IMR-90 (cell line): ENCODE data around the gene ACTN1. TPM values are rescaled to one million over a fixed set of nuclear protein-coding genes. Genes with fewer than 3 reads are reported as not detected.

Source experiments
- ATAC-seq: fragments of 200-7000 bp; cut with Tn5 transposase; 2 replicates; pipeline ENCODE4 v1.9.1; 2020; ENCODE audit warnings: low read depth, mild to moderate bottlenecking, moderate library complexity
- BruUV-seq: library from RNA; stranded (reverse); fragments of 400-500 nt; replicated peaks from 2 replicates; lab custom pipeline; 2021; lab: Mats Ljungman, UMichigan
- CTCF ChIA-PET: fragments of 300-600 bp; formaldehyde crosslinking; extraction: SDS; loops from one replicate; lab custom pipeline; 2021; ENCODE audit warnings: antibody characterized with exemption; lab: Yijun Ruan, JAX
- POLR2A ChIA-PET: fragments of 300-600 bp; sonication (Branson Sonifier 250); formaldehyde crosslinking; loops from one replicate; lab custom pipeline; 2022; ENCODE audit warnings: antibody characterized with exemption; ENCODE audit not compliant: unreplicated experiment; lab: Charles Lee
- DNase-seq: peaks from one replicate; pipeline ENCODE4 v3.0.0; 2013
- H2AFZ ChIP-seq: replicated peaks from 2 replicates; pipeline ENCODE3; 2013; ENCODE audit warnings: low read length, mild to moderate bottlenecking; ENCODE audit not compliant: poor library complexity
- H2AK5ac ChIP-seq: 2 replicates; pipeline ENCODE4 v1.6.1; 2013; ENCODE audit warnings: low read depth, low read length, inconsistent platforms
- H2AK9ac ChIP-seq: replicated peaks from 2 replicates; pipeline ENCODE3; 2013; ENCODE audit warnings: mild to moderate bottlenecking, low read depth, low read length, moderate library complexity; ENCODE audit not compliant: poor library complexity
- H2BK120ac ChIP-seq: 2 replicates; pipeline ENCODE4 v1.6.1; 2013; ENCODE audit warnings: low read depth, low read length, inconsistent platforms
- H2BK15ac ChIP-seq: 3 replicates; pipeline ENCODE4 v1.6.1; 2013; ENCODE audit warnings: low read depth, low read length, inconsistent platforms
- H2BK20ac ChIP-seq: 2 replicates; pipeline ENCODE4 v1.6.1; 2013; ENCODE audit warnings: low read depth, mild to moderate bottlenecking, inconsistent platforms, low read length, moderate library complexity
- H2BK5ac ChIP-seq: 2 replicates; pipeline ENCODE4 v1.6.1; 2013; ENCODE audit warnings: mild to moderate bottlenecking, low read depth, low read length, inconsistent platforms; ENCODE audit not compliant: poor library complexity, severe bottlenecking
- H3K14ac ChIP-seq: replicated peaks from 2 replicates; pipeline ENCODE4 v1.6.1; 2013; ENCODE audit warnings: low read depth, low read length, inconsistent platforms
- H3K18ac ChIP-seq: 2 replicates; pipeline ENCODE4 v1.6.1; 2013; ENCODE audit warnings: low read depth, low read length, control low read depth
- H3K23ac ChIP-seq: 2 replicates; pipeline ENCODE4 v1.6.1; 2013; ENCODE audit warnings: low read depth, low read length, inconsistent platforms
- H3K27ac ChIP-seq: 2 replicates; pipeline ENCODE4 v1.5.1; 2013; ENCODE audit warnings: mild to moderate bottlenecking, control low read depth, low read length; ENCODE audit not compliant: insufficient read depth
- H3K27me3 ChIP-seq: 2 replicates; pipeline ENCODE4 v1.6.1; 2013; ENCODE audit warnings: low read length; ENCODE audit not compliant: control insufficient read depth, insufficient read depth
- H3K36me3 ChIP-seq: 2 replicates; pipeline ENCODE4 v1.6.1; 2013; ENCODE audit warnings: low read length, mixed read lengths; ENCODE audit not compliant: control insufficient read depth, insufficient read depth
- H3K4ac ChIP-seq: 2 replicates; pipeline ENCODE4 v1.6.1; 2013; ENCODE audit warnings: low read depth, low read length, inconsistent platforms
- H3K4me1 ChIP-seq: 2 replicates; pipeline ENCODE4 v1.6.1; 2013; ENCODE audit warnings: low read length, mixed read lengths; ENCODE audit not compliant: control insufficient read depth, insufficient read depth
- H3K4me2 ChIP-seq: 2 replicates; pipeline ENCODE4 v1.6.1; 2013; ENCODE audit warnings: low read depth, mild to moderate bottlenecking, control low read depth, low read length, moderate library complexity
- H3K4me3 ChIP-seq: 2 replicates; pipeline ENCODE4 v1.5.1; 2013; ENCODE audit warnings: low read depth, mild to moderate bottlenecking, control low read depth, low read length, moderate library complexity; ENCODE audit not compliant: insufficient read depth
- H3K56ac ChIP-seq: 2 replicates; pipeline ENCODE4 v1.6.1; 2013; ENCODE audit warnings: low read length, inconsistent platforms; ENCODE audit not compliant: insufficient read depth; ENCODE audit errors: extremely low read depth
- H3K79me1 ChIP-seq, 2 experiments: 2 replicates each; pipeline ENCODE4 v1.6.1; 2013; ENCODE audit warnings: low read length in 2 of 2, inconsistent platforms in 1 of 2, low read depth in 1 of 2
- H3K9ac ChIP-seq: 2 replicates; pipeline ENCODE4 v1.6.1; 2013; ENCODE audit warnings: low read depth, low read length, control low read depth
- H3K9me1 ChIP-seq: 2 replicates; pipeline ENCODE4 v1.6.1; 2013; ENCODE audit warnings: low read length, inconsistent platforms; ENCODE audit not compliant: insufficient read depth
- H3K9me3 ChIP-seq: 2 replicates; pipeline ENCODE4 v1.6.1; 2013; ENCODE audit warnings: low read length; ENCODE audit not compliant: control insufficient read depth, insufficient read depth
- H4K20me1 ChIP-seq: 2 replicates; pipeline ENCODE4 v1.6.1; 2013; ENCODE audit warnings: low read length, inconsistent platforms; ENCODE audit not compliant: insufficient read depth
- H4K5ac ChIP-seq: 2 replicates; pipeline ENCODE4 v1.6.1; 2013; ENCODE audit warnings: mild to moderate bottlenecking, low read depth, low read length, control low read depth
- H4K8ac ChIP-seq, 2 experiments: 2 replicates each; pipeline ENCODE4 v1.6.1; 2013; ENCODE audit warnings: low read depth in 2 of 2, low read length in 2 of 2, control low read depth in 1 of 2, inconsistent platforms in 1 of 2
- H4K91ac ChIP-seq: 2 replicates; pipeline ENCODE4 v1.6.1; 2013; ENCODE audit warnings: low read depth, low read length, inconsistent platforms; ENCODE audit not compliant: insufficient read depth
- POLR2A ChIP-seq: IDR thresholded peaks from 2 replicates; pipeline ENCODE4 v1.6.1; 2012; ENCODE audit warnings: mild to moderate bottlenecking, low read depth, low read length
- RAD21 ChIP-seq: IDR thresholded peaks from 2 replicates; pipeline ENCODE4 v1.6.1; 2012; ENCODE audit warnings: low read length, improper control_type of control experiment
- RCOR1 ChIP-seq: IDR thresholded peaks from 2 replicates; pipeline ENCODE4 v1.6.1; 2012; ENCODE audit warnings: mild to moderate bottlenecking, low read length, improper control_type of control experiment; ENCODE audit not compliant: insufficient replicate concordance
- RFX5 ChIP-seq: IDR thresholded peaks from 2 replicates; pipeline ENCODE4 v1.8.0; 2012; ENCODE audit warnings: low read depth, mild to moderate bottlenecking, low read length, moderate library complexity
- WGBS, 2 experiments: methylation state at CpG; one replicate each; pipeline versions ENCODE4 v1.1.5 to v1.1.7; 2013; ENCODE audit warnings: missing lambda C conversion rate in 2 of 2; ENCODE audit not compliant: insufficient read length in 1 of 2; ENCODE audit errors: extremely low coverage in 2 of 2; 5-methylcytosine and 5-hydroxymethylcytosine counted together
- dilution Hi-C: fragments of 300-500 bp; cut with HindIII; formaldehyde crosslinking; loops from one replicate; pipeline ENCODE4 v1.14.3; 2018; ENCODE audit warnings: low sequenced_read_pairs; ENCODE audit not compliant: unreplicated experiment
- in situ Hi-C: fragments of 300-500 bp; cut with MboI; formaldehyde crosslinking; loops from 3 replicates; pipeline ENCODE4 v1.14.3; 2019; ENCODE audit warnings: low sequenced_read_pairs, inconsistent platforms, mixed read lengths
- intact Hi-C: fragments of 100-400 bp; cut with micrococcal nuclease; formaldehyde crosslinking; loops from 2 replicates; pipeline ENCODE4 v1.10.0; 2022
- polyA plus RNA-seq, 3 experiments: library from polyadenylated mRNA; depleted of rRNA; stranded (reverse); fragments of >200 nt; gene quantifications; 2 replicates each; pipeline ENCODE4 v1.2.3, GENCODE V29; 2012; ENCODE audit warnings: low replicate concordance in 1 of 3
- total RNA-seq: library from RNA; depleted of rRNA; stranded (reverse); fragments of >200 nt; gene quantifications from 2 replicates; pipeline ENCODE4 v1.2.3, GENCODE V29; 2012

The ACTN1 gene
- total and polyA plus RNA-seq, 2 of the 4 experiments (the other 2 are of a cell fraction) = 684 to 766 TPM

DNA sequence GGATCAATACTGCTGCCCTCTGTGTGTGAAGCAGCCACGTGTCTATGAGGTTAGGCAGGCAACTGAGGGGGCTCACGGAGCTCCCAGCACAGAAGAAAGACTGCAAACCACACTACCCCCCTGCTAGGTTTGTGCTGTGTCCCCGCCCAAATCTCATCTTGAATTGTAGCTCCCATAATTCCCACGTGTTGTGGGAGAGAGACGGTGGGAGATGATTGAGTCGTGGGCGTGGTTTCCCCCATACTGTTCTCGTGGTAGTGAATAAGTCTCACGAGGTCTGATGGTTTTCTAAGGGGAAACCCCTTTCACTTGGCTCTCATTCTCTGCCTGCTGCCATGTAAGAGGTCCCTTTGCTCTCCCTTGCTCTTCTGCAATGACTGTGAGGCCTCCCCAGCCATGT, 68.6 kb downstream of the ACTN1 start (continued):
- TF ChIP-seq RCOR1 = no peak
- no peak for TF ChIP-seq POLR2A
- no peak for TF ChIP-seq RAD21
- no peak for TF ChIP-seq RFX5

DNA sequence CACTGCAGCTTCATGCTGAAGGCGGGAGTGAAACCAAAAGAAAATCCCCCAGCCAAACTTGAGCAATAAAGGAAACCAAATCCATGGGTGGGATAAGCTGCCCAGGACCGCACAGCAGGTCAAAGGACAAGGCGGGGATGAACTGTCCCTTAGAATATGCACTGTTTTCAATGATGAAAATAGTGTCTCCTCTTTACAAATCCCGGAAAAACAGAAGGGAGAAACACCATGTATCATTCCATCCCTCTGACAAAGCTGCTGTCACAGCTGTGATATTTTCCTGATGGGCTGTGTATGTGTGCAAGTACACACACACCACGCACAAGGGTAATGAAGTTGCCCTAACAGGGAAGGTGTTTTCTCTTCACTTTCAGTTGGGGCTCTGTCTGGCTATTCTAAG, 70.3 kb downstream of the ACTN1 start:
- Histone ChIP-seq H3K4me3 (no peak overlapping the region), H2AK9ac (no peak overlapping the region), H3K79me1 (peaks cover 43 to 90% of the 10 kb centered on the region in 2 experiments), H4K20me1 (peaks cover 95% of the 10 kb centered on the region), H3K4ac (no peak overlapping the region), H3K23ac (no peak overlapping the region; the same call in 1 of the 2 replicates), H2BK5ac (no peak overlapping the region), H4K91ac (no peak overlapping the region), H2BK20ac (no peak overlapping the region), H4K5ac (no peak overlapping the region), H3K4me2 (no peak overlapping the region), H3K9me3 (no peaks in the 10 kb centered on the region), H3K4me1 (peaks cover 10% of the 10 kb centered on the region), H2AFZ (no peak overlapping the region), H3K14ac (no peak overlapping the region), H3K27me3 (no peaks in the 10 kb centered on the region), H4K8ac (no peak overlapping the region), H3K9ac (no peak overlapping the region), H3K27ac (no peak overlapping the region; the same call in 1 of the 2 replicates), H2BK120ac (no peak overlapping the region), H2AK5ac (no peak overlapping the region), H3K18ac (no peak overlapping the region), H3K56ac (no peak overlapping the region), H2BK15ac (no peak overlapping the region), H3K9me1 (peaks cover 7% of the 10 kb centered on the region), H3K36me3 (peaks cover 85% of the 10 kb centered on the region)
- ChIA-PET CTCF (no interaction called here), POLR2A (no interaction called here)
- DNase-seq (no peak), ATAC-seq (no peak)
- intact Hi-C loops = no loop called here
- dilution Hi-C loops = no loop called here
- in situ Hi-C loops = no loop called here
- BruUV-seq = no TSS peak
- no CpG with 5 or more reads among the region's 5 CpGs for WGBS, 2 experiments
- TF ChIP-seq POLR2A (0 out of 2 replicates have a peak, but pooled peaks have one; percentile 13), RFX5 (no peak)
